SJCRH30 (cell line): ENCODE data around the gene NMNAT2. TPM values are rescaled to one million over a fixed set of nuclear protein-coding genes. Genes with fewer than 3 reads are reported as not detected.
A peak's percentile ranks its signal among the peaks of the same experiment; 100 is the strongest.
"Not testable (repeated sequence)": the region's sequence is repeated elsewhere in the genome, so short reads cannot be mapped to it uniquely, and the experiment has no call there.

Source experiments
- DNase-seq, 2 experiments: peaks; one replicate each; pipeline ENCODE4 v3.0.0-alpha.2; 2015 to 2020
- H3K27ac ChIP-seq: fragments of 250-450 bp; sonication (Bioruptor Pico); 2 replicates; pipeline ENCODE4 v1.5.1; 2020; ENCODE audit warnings: mild to moderate bottlenecking, moderate library complexity
- H3K27me3 ChIP-seq: fragments of 250-450 bp; sonication (Bioruptor Pico); 2 replicates; pipeline ENCODE4 v1.5.1; 2020; ENCODE audit warnings: mild to moderate bottlenecking, moderate library complexity
- H3K36me3 ChIP-seq: fragments of 250-450 bp; sonication (Bioruptor Pico); 2 replicates; pipeline ENCODE4 v1.5.1; 2020; ENCODE audit warnings: mild to moderate bottlenecking, moderate library complexity
- H3K4me1 ChIP-seq: fragments of 250-450 bp; sonication (Bioruptor Pico); 2 replicates; pipeline ENCODE4 v1.5.1; 2020; ENCODE audit warnings: mild to moderate bottlenecking, moderate library complexity
- H3K4me3 ChIP-seq: fragments of 250-450 bp; sonication (Bioruptor Pico); 2 replicates; pipeline ENCODE4 v1.5.1; 2020; ENCODE audit warnings: mild to moderate bottlenecking, moderate library complexity
- H3K9me3 ChIP-seq: fragments of 250-450 bp; sonication (Bioruptor Pico); replicated peaks from 2 replicates; pipeline ENCODE4 v1.5.1; 2020; ENCODE audit warnings: mild to moderate bottlenecking, moderate library complexity
- total RNA-seq: library from RNA; depleted of rRNA; stranded (reverse); fragments of >200 nt; shearing (Covaris generic); gene quantifications from 2 replicates; pipeline ENCODE4 v1.2.3, GENCODE V29; 2014

NMNAT2 gene
- total RNA-seq, 1 experiment from 2014 or later: not detected

GRCh38 chr1:183283286-183283685, 134.9 kb downstream of the NMNAT2 start:
- peaks cover 8% of the 10 kb centered on the region; the same call in 1 of the 2 replicates for H3K4me1 ChIP-seq

GRCh38 chr1:183282101-183282855, 135.9 kb downstream of the NMNAT2 start:
- peaks cover 8% of the 10 kb centered on the region; the same call in 1 of the 2 replicates for H3K4me1 ChIP-seq
- H3K27ac ChIP-seq: no peak overlapping the region
- no peaks in the 10 kb centered on the region for H3K36me3 ChIP-seq

More at GRCh38 chr1:183283286-183283685, 134.9 kb downstream of the NMNAT2 start:
- peak; percentile 27 to 43 for DNase-seq
- Histone ChIP-seq H3K27me3 (no peaks in the 10 kb centered on the region), H3K27ac (no peak overlapping the region), H3K9me3 (no peaks in the 10 kb centered on the region), H3K36me3 (no peaks in the 10 kb centered on the region), H3K4me3 (no peak overlapping the region)

GRCh38 chr1:183281553-183282091, 136.6 kb downstream of the NMNAT2 start:
- H3K9me3 ChIP-seq: no peaks in the 10 kb centered on the region
- no peaks in the 10 kb centered on the region for H3K27me3 ChIP-seq
- peak overlapping the region; percentile 30 for H3K4me3 ChIP-seq
- H3K36me3 ChIP-seq: no peaks in the 10 kb centered on the region
- no peak overlapping the region for H3K27ac ChIP-seq
- peak; percentile 87 to 96 for DNase-seq
- peaks cover 13% of the 10 kb centered on the region; the same call in 1 of the 2 replicates for H3K4me1 ChIP-seq

More at GRCh38 chr1:183282101-183282855, 135.9 kb downstream of the NMNAT2 start:
- Histone ChIP-seq H3K9me3 (no peaks in the 10 kb centered on the region), H3K27me3 (no peaks in the 10 kb centered on the region), H3K4me3 (no peak overlapping the region)
- DNase-seq: no peak

- peak; percentile 58 to 75 for DNase-seq
- Histone ChIP-seq H3K27ac (no peak overlapping the region), H3K9me3 (no peaks in the 10 kb centered on the region), H3K4me3 (no peak overlapping the region), H3K27me3 (no peaks in the 10 kb centered on the region), H3K4me1 (peaks cover 13% of the 10 kb centered on the region; the same call in 1 of the 2 replicates), H3K36me3 (no peaks in the 10 kb centered on the region)
These were observed 137.1 kb downstream of the NMNAT2 start for GRCh38 chr1:183281039-183281438.

DNA sequence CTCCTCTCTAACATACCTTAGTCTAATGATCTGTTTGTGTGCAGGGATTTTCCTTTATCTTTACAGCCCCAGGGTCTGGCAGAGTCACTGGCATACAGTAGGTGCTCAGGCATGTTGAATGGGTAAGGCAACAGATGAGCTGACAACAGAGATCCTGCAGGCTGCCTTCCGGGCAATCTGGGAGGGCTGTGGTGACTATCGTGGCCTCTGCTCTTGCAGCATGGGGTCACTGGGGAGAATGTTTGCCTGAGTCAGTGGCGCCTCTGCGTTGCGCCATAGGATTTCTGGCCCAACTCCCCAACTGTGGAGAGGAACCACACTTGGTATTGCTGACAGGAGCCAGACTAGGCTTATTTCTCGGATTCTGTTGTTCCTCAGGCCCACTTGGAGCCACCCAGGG, 138.3 kb downstream of the NMNAT2 start:
- H3K4me3 ChIP-seq: no peak overlapping the region
- H3K4me1 ChIP-seq: peaks cover 13% of the 10 kb centered on the region; the same call in 1 of the 2 replicates
- DNase-seq: no peak
- H3K27ac ChIP-seq: no peak overlapping the region
- H3K36me3 ChIP-seq: no peaks in the 10 kb centered on the region
- H3K9me3 ChIP-seq: no peaks in the 10 kb centered on the region
- no peaks in the 10 kb centered on the region for H3K27me3 ChIP-seq

- H3K9me3 ChIP-seq: no peaks in the 10 kb centered on the region
- no peak for DNase-seq
- H3K27ac ChIP-seq: no peak overlapping the region
- H3K27me3 ChIP-seq: no peaks in the 10 kb centered on the region
- H3K36me3 ChIP-seq: no peaks in the 10 kb centered on the region
- no peak overlapping the region for H3K4me3 ChIP-seq
- H3K4me1 ChIP-seq: peaks cover 13% of the 10 kb centered on the region; the same call in 1 of the 2 replicates
These were observed 139.2 kb downstream of the NMNAT2 start for GRCh38 chr1:183278739-183279591.

DNA sequence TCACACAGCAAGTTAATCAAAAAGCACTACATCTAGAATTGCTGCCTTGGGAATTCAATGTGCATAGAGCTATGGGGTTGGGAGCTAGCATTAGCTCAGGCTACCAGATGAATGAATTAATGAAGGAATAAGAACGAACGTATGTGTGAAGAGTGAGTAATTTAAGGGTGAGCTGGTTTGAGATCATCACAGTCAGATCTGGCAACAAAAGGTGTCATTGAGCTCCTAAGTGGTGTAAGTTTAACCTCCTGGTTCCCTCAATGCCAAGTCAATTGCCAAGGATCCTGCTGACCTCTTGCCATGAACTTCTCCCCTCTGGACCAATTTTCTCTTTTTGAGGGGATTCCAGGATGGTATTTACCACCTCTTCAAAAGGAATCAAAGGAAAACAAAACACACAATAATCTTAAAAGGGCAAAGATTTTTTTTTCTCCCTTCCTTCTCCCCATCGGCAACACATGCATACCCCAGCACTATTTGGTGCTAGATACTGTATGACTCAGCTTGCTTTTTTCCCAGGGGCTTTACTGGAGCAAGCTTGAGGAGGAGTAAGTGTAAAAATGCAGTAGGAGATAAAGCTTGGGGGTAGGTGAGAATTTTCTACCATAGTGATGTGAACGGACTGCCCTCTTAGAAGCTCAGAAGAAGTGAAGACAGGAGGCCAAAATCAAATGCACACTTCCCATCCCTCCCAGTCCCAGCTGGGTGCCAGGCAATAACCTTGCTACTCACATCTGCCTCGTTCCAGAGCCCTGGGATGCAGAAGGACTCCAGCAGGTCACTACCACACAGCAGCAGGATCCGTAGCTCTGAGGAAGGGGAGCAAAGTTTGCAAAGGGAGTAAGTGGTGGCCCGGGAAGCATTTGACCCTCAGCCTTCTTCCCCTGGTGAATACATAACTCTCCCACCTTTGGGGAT, 140.1 kb downstream of the NMNAT2 start:
- Histone ChIP-seq H3K27me3 (no peaks in the 10 kb centered on the region), H3K27ac (no peak overlapping the region), H3K36me3 (no peaks in the 10 kb centered on the region), H3K4me3 (no peak overlapping the region), H3K9me3 (no peaks in the 10 kb centered on the region), H3K4me1 (peaks cover 17% of the 10 kb centered on the region)
- no peak for DNase-seq

DNA sequence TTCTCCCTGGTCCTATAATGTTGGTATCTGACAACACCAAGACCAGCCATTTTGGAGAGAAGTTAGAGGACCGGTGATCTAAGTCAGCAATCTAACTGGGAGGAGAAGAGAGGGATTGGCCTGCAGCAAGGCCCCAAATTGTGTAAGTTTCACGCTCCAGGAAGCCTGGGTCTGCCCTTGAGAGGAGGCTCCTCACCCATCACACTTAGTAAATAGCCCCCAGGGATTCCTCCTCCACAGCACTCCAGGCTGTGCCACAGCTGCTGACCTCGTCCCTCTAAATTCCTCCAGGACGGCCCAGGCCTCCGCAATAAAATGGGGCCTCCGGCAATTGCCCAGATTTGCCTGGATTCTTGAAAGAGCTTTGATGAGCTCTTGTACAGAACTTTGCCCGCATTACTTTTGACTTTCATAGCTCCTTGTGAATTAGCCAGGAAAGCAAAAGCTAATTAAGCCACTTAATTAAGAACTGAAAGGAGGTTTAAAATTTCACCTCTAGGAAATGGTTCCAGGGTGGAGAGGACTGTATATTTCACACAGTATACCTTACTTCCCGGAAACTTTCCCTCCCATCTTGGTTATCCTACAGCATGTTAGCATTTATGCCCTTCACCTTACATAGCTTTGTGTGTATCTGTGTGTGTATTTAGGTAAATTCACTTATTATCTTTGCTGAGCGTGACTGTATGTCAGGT, 141.6 kb downstream of the NMNAT2 start:
- no peak overlapping the region for H3K27ac ChIP-seq
- no peaks in the 10 kb centered on the region for H3K27me3 ChIP-seq
- H3K4me3 ChIP-seq: no peak overlapping the region
- H3K36me3 ChIP-seq: no peaks in the 10 kb centered on the region
- peak; percentile 45 to 64 for DNase-seq
- no peaks in the 10 kb centered on the region for H3K9me3 ChIP-seq
- peaks cover 17% of the 10 kb centered on the region for H3K4me1 ChIP-seq

DNA sequence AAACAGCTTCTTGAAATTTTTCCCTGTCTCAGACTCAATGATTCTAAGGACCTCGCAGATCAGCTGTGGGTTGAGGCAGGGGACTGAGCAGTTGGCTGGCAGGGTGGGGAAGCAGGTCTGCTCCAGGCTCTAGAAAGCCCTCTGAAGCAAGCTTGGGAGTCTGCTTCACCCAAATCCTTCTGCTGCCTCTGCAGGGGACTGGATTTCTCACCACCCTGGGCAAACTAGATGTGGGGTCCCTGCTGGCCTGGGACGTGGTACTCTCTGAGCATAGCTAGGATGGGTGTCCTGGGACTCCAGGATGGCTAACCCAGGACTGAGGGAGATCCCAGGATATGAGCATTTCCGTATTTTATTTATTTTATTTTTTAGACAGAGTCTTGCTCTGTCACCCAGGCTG, 142.9 kb downstream of the NMNAT2 start:
- Histone ChIP-seq H3K36me3 (no peaks in the 10 kb centered on the region), H3K4me1 (peaks cover 26% of the 10 kb centered on the region), H3K4me3 (no peak overlapping the region), H3K9me3 (no peaks in the 10 kb centered on the region), H3K27me3 (no peaks in the 10 kb centered on the region), H3K27ac (no peak overlapping the region)
- DNase-seq: no peak

DNA sequence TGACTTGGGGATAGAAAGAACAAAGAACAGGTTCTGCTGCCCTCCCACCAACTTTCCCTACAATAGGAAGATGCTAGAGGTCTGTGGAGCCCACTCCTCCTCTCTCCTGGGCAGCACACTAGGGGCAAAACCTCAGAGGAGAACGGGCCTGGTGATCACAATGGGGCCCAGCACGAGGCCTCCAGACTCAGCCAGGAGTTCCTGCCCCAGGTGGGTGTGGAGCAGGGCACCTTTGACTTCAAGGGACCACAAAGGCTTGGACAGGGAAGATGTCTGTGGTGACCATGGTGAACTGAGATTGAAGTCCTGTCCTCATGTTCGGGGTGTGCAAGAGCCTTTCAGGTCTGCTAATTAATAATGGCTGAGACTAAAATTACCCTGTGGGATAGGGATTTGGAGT, 143.3 kb downstream of the NMNAT2 start:
- no peaks in the 10 kb centered on the region for H3K27me3 ChIP-seq
- H3K4me3 ChIP-seq: no peak overlapping the region
- H3K4me1 ChIP-seq: peaks cover 28% of the 10 kb centered on the region
- DNase-seq: no peak
- no peaks in the 10 kb centered on the region for H3K36me3 ChIP-seq
- no peak overlapping the region for H3K27ac ChIP-seq
- no peaks in the 10 kb centered on the region for H3K9me3 ChIP-seq

- H3K27me3 ChIP-seq, DNase-seq, H3K36me3 ChIP-seq, H3K27ac ChIP-seq, H3K9me3 ChIP-seq, H3K4me3 ChIP-seq: not testable (repeated sequence)
- peaks cover 25% of the 10 kb centered on the region for H3K4me1 ChIP-seq
These were observed 144.2 kb downstream of the NMNAT2 start for GRCh38 chr1:183273984-183274383.

DNA sequence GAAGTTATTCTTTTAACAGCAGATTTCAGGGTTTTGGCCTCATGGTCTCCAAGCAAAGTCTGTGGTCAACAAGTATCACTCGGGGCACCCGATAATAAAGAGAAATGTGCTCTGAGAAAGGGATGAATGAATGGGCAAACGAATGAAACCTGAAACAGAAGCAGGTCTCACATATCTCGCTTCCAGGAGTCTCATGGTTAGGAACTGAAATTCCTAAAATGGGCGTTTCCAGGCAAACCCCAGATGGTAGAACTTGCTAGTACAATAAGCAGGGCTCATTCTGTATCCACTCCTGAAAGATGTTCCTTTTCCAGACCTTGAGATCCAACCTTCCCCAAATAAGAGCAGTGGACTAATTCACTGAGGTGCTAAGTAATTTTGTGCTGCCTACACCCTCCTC, 144.9 kb downstream of the NMNAT2 start:
- H3K9me3 ChIP-seq: no peaks in the 10 kb centered on the region
- H3K4me1 ChIP-seq: peaks cover 25% of the 10 kb centered on the region
- peak overlapping the region; percentile 53; the same call in 1 of the 2 replicates for H3K27ac ChIP-seq
- H3K36me3 ChIP-seq: no peaks in the 10 kb centered on the region
- no peak overlapping the region for H3K4me3 ChIP-seq
- DNase-seq: no peak
- no peaks in the 10 kb centered on the region for H3K27me3 ChIP-seq

- peak overlapping the region; percentile 53 for H3K27ac ChIP-seq
- H3K9me3 ChIP-seq: no peaks in the 10 kb centered on the region
- peaks cover 25% of the 10 kb centered on the region for H3K4me1 ChIP-seq
- H3K36me3 ChIP-seq: no peaks in the 10 kb centered on the region
- no peak overlapping the region for H3K4me3 ChIP-seq
- no peaks in the 10 kb centered on the region for H3K27me3 ChIP-seq
- DNase-seq: no peak
These were observed 145.8 kb downstream of the NMNAT2 start for GRCh38 chr1:183272390-183272848.
